SJCRH30 (cell line): ENCODE results near the gene GRIA1. TPM values are rescaled to one million over a fixed set of nuclear protein-coding genes. Genes with fewer than 3 reads are reported as not detected.
A peak's percentile ranks its signal among the peaks of the same experiment; 100 is the strongest.
"Not testable (repeated sequence)": the region's sequence is repeated elsewhere in the genome, so short reads cannot be mapped to it uniquely, and the experiment has no call there.

Experiments used
- DNase-seq, 2 experiments: peaks; one replicate each; pipeline ENCODE4 v3.0.0-alpha.2; 2015 to 2020
- H3K27ac ChIP-seq: fragments of 250-450 bp; sonication (Bioruptor Pico); 2 replicates; pipeline ENCODE4 v1.5.1; 2020; ENCODE audit warnings: mild to moderate bottlenecking, moderate library complexity
- H3K27me3 ChIP-seq: fragments of 250-450 bp; sonication (Bioruptor Pico); 2 replicates; pipeline ENCODE4 v1.5.1; 2020; ENCODE audit warnings: mild to moderate bottlenecking, moderate library complexity
- H3K36me3 ChIP-seq: fragments of 250-450 bp; sonication (Bioruptor Pico); 2 replicates; pipeline ENCODE4 v1.5.1; 2020; ENCODE audit warnings: mild to moderate bottlenecking, moderate library complexity
- H3K4me1 ChIP-seq: fragments of 250-450 bp; sonication (Bioruptor Pico); 2 replicates; pipeline ENCODE4 v1.5.1; 2020; ENCODE audit warnings: mild to moderate bottlenecking, moderate library complexity
- H3K4me3 ChIP-seq: fragments of 250-450 bp; sonication (Bioruptor Pico); 2 replicates; pipeline ENCODE4 v1.5.1; 2020; ENCODE audit warnings: mild to moderate bottlenecking, moderate library complexity
- H3K9me3 ChIP-seq: fragments of 250-450 bp; sonication (Bioruptor Pico); replicated peaks from 2 replicates; pipeline ENCODE4 v1.5.1; 2020; ENCODE audit warnings: mild to moderate bottlenecking, moderate library complexity
- total RNA-seq: library from RNA; depleted of rRNA; stranded (reverse); fragments of >200 nt; shearing (Covaris generic); gene quantifications from 2 replicates; pipeline ENCODE4 v1.2.3, GENCODE V29; 2014

The GRIA1 gene
- total RNA-seq, 1 experiment from 2014 or later = not detected

DNA sequence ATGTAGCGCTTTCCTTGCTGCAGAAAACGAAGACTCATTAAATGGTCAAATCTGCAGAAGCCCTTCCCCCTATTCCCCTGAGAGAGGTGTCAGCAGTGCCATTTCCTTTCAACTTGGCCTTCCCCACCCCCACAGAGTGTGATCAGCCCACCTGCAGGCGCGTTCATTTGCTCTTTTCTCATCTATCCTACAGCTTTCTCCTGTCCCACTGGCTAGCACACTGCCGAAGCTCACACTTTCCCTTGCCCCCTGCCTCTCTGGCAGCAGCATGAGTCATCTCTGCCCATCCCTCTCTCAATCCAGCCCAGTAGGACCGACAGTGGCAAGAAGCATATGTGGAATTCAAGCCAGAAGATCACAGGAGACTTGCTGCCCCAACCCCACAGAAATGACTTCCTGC is 334.4 kb downstream of the GRIA1 start:
- no peaks in the 10 kb centered on the region for H3K9me3 ChIP-seq
- no peak for DNase-seq
- no peak overlapping the region for H3K4me3 ChIP-seq
- no peaks in the 10 kb centered on the region for H3K27me3 ChIP-seq
- H3K4me1 ChIP-seq = no peaks in the 10 kb centered on the region
- no peaks in the 10 kb centered on the region for H3K36me3 ChIP-seq
- H3K27ac ChIP-seq = no peak overlapping the region

DNA sequence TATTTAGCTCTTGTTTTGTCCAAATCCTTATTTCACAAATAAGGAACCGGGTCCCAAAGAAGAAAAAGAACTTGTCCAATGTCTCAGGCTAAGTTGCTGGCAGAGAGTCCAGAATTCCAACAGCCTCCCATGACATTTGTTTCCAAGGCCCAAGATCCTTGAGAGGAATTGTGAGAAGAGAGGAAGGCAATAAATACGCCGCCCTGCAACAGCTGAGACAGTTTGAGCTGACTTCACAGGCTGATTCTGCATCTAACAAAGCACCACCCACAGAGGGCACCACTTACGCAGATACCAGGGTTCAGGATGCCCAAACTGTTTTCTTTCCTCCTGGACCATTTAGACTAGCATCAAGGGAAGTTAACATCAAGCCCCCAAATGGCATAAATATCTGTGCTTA is 336.9 kb downstream of the GRIA1 start:
- no peaks in the 10 kb centered on the region for H3K9me3 ChIP-seq
- peak in 1 of 2 experiments; percentile 14 for DNase-seq
- H3K36me3 ChIP-seq = no peaks in the 10 kb centered on the region
- H3K4me3 ChIP-seq = no peak overlapping the region
- no peaks in the 10 kb centered on the region for H3K4me1 ChIP-seq
- no peak overlapping the region for H3K27ac ChIP-seq
- H3K27me3 ChIP-seq = no peaks in the 10 kb centered on the region

DNA sequence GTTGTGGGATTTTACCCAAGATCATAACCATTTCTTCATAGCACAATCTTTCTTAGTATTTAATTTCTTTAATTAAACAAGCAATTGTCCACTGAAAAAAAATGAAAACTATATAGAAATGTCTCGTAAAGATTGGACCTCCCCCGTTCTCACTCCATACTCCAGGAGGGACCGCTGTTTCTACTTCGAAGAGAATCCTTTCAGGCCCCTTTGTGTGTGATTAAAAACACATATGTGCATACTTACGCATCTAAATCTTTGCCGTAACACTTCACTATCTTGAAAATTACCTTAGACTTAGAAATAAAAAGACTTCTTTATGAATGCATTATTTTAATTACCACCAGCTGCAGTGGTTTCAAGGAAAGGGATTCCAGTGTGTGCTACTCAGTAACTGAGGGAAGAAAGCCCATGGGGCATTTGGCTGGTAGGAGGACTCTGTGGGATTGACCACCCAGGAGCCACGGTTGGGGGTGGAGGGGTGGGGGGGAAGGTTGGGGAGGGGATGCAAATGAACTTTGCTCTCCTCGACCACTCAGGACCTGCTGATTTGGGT is 339.1 kb downstream of the GRIA1 start:
- Histone ChIP-seq H3K27me3 (no peaks in the 10 kb centered on the region), H3K4me3 (no peak overlapping the region), H3K27ac (no peak overlapping the region), H3K9me3 (no peaks in the 10 kb centered on the region), H3K4me1 (no peaks in the 10 kb centered on the region), H3K36me3 (no peaks in the 10 kb centered on the region)
- no peak for DNase-seq

- Histone ChIP-seq H3K4me1 (no peaks in the 10 kb centered on the region), H3K27me3 (no peaks in the 10 kb centered on the region), H3K4me3 (peak overlapping the region; percentile 25), H3K9me3 (no peaks in the 10 kb centered on the region), H3K27ac (no peak overlapping the region), H3K36me3 (no peaks in the 10 kb centered on the region)
- DNase-seq = peak; percentile 22 to 65
Measured at GRCh38 chr5:153831973-153832372, 341.5 kb downstream of the GRIA1 start.

DNA sequence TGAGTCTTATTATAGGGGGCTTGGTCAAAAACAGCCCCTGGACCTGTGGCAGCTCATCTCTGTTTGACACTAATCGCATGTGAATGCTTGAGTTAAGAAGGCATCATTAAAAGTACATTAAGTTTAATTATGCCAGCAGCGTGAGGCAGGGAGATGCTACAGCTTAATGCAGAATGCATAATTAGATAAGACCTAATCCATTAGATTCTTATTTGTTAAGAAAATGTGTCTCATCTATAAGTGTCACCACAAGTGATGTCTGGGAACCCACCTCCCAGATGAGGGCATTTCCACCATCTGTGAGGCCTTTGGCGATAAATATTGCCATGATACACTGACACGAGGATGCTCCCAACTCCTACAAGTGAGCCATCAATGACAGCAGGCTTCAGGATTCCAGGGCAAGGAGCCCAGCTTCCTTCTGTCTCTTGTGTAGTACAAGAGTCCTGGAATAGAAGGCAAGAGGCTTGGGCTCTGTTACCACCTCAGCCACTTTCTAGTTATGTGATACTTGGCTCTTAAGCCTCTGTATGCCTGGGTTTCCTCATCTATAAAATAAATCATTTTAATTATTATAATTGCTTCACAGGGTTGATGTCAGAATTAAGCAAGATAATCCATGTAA is 345.5 kb downstream of the GRIA1 start:
- Histone ChIP-seq H3K9me3 (no peaks in the 10 kb centered on the region), H3K4me3 (no peak overlapping the region), H3K4me1 (no peaks in the 10 kb centered on the region), H3K27ac (no peak overlapping the region), H3K36me3 (no peaks in the 10 kb centered on the region), H3K27me3 (no peaks in the 10 kb centered on the region)
- DNase-seq = no peak

DNA sequence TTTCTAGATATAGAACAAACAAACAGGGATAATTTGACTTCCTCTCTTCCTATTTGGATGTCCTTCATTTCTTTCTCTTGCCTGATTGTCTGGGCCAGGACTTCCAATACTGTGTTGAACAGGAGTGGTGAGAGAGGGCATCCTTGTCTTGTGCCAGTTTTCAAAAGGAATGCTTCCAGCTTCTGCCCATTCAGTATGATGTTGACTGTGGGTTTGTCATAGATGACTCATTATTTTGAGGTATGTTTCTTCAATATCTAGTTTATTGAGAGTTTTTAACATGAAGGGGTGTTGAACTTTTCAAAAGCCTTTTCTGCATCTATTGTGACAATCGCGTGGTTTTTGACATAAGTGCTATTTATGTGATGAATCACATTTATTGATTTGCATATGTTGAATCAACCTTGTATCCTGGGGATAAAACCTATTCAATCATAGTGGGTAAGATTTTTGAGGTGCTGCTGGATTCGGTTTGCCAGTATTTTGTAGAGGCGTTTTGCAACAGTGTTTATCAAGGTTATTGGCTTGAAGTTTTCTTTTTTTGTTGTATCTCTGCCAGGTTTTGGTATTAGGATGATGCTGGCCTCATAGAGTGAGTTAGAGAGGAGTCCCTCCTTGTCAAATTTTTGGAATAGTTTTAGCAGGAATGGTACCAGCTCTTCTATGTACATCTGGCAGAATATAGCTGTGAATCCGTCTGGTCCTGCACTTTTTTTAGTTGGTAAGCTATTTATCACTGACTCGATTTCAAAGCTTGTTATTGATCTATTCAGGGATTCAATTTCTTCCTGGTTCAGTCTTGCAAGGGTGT is 359.0 kb downstream of the GRIA1 start:
- DNase-seq = not testable (repeated sequence)

GRCh38 chr5:153860195-153860886 is 369.9 kb downstream of the GRIA1 start:
- no peaks in the 10 kb centered on the region for H3K27me3 ChIP-seq

More for the DNA sequence above, 359.0 kb downstream of the GRIA1 start:
- not testable (repeated sequence) for H3K27ac ChIP-seq, H3K4me1 ChIP-seq, H3K4me3 ChIP-seq, H3K36me3 ChIP-seq, H3K27me3 ChIP-seq, H3K9me3 ChIP-seq

DNA sequence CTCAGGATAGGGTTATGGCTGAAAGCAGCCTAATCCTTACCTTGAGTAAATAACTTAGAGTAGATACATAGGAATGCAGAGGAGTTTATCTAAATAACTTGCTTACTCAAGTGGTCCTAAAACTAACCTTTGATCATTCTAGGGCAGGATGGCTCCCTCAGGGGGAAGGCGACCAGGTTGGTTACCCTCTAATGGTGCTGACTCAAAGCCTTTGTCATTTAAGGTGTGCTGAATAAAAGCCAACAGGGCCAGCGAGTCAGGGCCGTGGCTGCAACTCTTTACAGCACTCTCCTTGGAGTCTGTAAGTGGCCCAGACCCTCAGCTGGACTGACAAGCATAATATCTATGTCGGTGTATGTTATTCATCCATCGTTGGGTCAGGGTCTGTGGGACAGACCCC is 372.4 kb downstream of the GRIA1 start:
- not testable (repeated sequence) for DNase-seq, H3K27me3 ChIP-seq, H3K9me3 ChIP-seq, H3K4me3 ChIP-seq, H3K36me3 ChIP-seq, H3K27ac ChIP-seq, H3K4me1 ChIP-seq

More at GRCh38 chr5:153860195-153860886, 369.9 kb downstream of the GRIA1 start:
- H3K27ac ChIP-seq = no peak overlapping the region
- no peaks in the 10 kb centered on the region for H3K36me3 ChIP-seq
- no peaks in the 10 kb centered on the region for H3K9me3 ChIP-seq
- DNase-seq = no peak
- H3K4me3 ChIP-seq = no peak overlapping the region
- peaks cover 8% of the 10 kb centered on the region for H3K4me1 ChIP-seq
